ENCODE results near the gene WRAP73. TPM values are rescaled to one million over a fixed set of nuclear protein-coding genes. Genes with fewer than 3 reads are reported as not detected.
"Not testable (repeated sequence)": the region's sequence is repeated elsewhere in the genome, so short reads cannot be mapped to it uniquely, and the experiment has no call there.

The WRAP73 gene
- total RNA-seq, 1 experiment from 2014 or later, result 51.4 TPM

DNA sequence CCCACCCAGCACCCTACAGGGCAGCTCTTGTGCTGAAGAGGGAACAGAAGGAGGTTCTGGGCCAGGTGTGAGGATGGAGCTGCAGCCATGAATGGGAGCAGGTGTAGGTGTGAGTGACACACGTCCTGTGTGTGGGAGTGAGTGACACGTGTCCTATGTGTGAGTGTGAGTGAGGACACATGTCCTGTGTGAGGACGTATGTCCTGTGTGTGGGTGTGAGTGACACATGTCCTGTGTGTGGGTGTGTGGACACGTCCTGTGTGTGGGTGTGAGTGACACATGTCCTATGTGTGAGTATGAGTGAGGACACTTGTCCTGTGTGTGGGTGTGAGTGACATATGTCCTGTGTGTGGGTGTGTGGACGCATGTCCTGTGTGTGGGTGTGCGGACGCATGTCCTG is 65.0 kb downstream of the WRAP73 start:
- intact Hi-C loops (cut with micrococcal nuclease), result no loop called here
- no peaks in the 10 kb centered on the region for H4K20me1 ChIP-seq (ENCODE audit: insufficient read depth)
- no peaks in the 10 kb centered on the region for H3K79me2 ChIP-seq (ENCODE audit: insufficient read depth, low read length)
- ATAC-seq (no peak), DNase-seq (ENCODE audit: low read depth, low spot score) (no peak)
- ChIA-PET CTCF (no interaction called here), POLR2A (no interaction called here), RAD21 (ENCODE audit: low non-redundant PET in 1 of 2, low total read pairs in 2 of 2, uncharacterized antibody in 2 of 2, unreplicated experiment in 2 of 2) (no interaction called here)
- no peaks in the 10 kb centered on the region for H3K4me1 ChIP-seq (ENCODE audit: control insufficient read depth in 1 of 2, insufficient read depth in 2 of 2, low read length in 2 of 2)
- no peak overlapping the region for H2AFZ ChIP-seq (ENCODE audit: low read depth, low read length, poor library complexity, severe bottlenecking)
- H3K9me2 ChIP-seq (ENCODE audit: insufficient read depth), result no peaks in the 10 kb centered on the region
- no peak overlapping the region for H3K4me3 ChIP-seq (replicated peaks in 1 of 2; ENCODE audit: low read depth in 1 of 2, low read length in 2 of 2)
- H3K36me3 ChIP-seq (ENCODE audit: control insufficient read depth in 1 of 2, insufficient read depth in 2 of 2, low read length in 2 of 2), result no peaks in the 10 kb centered on the region
- no peaks in the 10 kb centered on the region for H3K27me3 ChIP-seq (ENCODE audit: insufficient read depth, low read length)
- no TSS peak for BruUV-seq (replicated peaks)
- TF ChIP-seq RAD21 (IDR thresholded peaks at IDR 0.05; ENCODE audit: low read depth) (no peak), YY1 (IDR thresholded peaks at IDR 0.05; ENCODE audit: extremely low read depth, insufficient replicate concordance, low read depth, low read length) (no peak), POLR2A (IDR thresholded peaks at IDR 0.05; ENCODE audit: borderline replicate concordance, extremely low read depth, insufficient read depth, insufficient read length) (no peak), EGR1 (IDR thresholded peaks at IDR 0.05; ENCODE audit: low read depth) (no peak), TCF7L2 (IDR thresholded peaks at IDR 0.05; ENCODE audit: borderline replicate concordance, extremely low read depth, insufficient read depth, insufficient read length) (no peak), SIN3A (IDR thresholded peaks at IDR 0.05; ENCODE audit: low read depth) (no peak)
- TF ChIP-seq, protein P1, sequence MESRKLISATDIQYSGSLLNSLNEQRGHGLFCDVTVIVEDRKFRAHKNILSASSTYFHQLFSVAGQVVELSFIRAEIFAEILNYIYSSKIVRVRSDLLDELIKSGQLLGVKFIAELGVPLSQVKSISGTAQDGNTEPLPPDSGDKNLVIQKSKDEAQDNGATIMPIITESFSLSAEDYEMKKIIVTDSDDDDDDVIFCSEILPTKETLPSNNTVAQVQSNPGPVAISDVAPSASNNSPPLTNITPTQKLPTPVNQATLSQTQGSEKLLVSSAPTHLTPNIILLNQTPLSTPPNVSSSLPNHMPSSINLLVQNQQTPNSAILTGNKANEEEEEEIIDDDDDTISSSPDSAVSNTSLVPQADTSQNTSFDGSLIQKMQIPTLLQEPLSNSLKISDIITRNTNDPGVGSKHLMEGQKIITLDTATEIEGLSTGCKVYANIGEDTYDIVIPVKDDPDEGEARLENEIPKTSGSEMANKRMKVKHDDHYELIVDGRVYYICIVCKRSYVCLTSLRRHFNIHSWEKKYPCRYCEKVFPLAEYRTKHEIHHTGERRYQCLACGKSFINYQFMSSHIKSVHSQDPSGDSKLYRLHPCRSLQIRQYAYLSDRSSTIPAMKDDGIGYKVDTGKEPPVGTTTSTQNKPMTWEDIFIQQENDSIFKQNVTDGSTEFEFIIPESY (IDR thresholded peaks at IDR 0.05; ENCODE audit: extremely low read depth, insufficient replicate concordance, low read length), result no peak
- TF ChIP-seq, protein P2, sequence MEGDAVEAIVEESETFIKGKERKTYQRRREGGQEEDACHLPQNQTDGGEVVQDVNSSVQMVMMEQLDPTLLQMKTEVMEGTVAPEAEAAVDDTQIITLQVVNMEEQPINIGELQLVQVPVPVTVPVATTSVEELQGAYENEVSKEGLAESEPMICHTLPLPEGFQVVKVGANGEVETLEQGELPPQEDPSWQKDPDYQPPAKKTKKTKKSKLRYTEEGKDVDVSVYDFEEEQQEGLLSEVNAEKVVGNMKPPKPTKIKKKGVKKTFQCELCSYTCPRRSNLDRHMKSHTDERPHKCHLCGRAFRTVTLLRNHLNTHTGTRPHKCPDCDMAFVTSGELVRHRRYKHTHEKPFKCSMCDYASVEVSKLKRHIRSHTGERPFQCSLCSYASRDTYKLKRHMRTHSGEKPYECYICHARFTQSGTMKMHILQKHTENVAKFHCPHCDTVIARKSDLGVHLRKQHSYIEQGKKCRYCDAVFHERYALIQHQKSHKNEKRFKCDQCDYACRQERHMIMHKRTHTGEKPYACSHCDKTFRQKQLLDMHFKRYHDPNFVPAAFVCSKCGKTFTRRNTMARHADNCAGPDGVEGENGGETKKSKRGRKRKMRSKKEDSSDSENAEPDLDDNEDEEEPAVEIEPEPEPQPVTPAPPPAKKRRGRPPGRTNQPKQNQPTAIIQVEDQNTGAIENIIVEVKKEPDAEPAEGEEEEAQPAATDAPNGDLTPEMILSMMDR (IDR thresholded peaks at IDR 0.05 in 2 of 3, conservative IDR thresholded peaks at IDR 0.05 in 1 of 3; ENCODE audit: borderline replicate concordance in 1 of 3, insufficient read depth in 1 of 3, low read depth in 2 of 3, low read length in 2 of 3), result no peak
- no peak overlapping the region for H3K4me2 ChIP-seq (ENCODE audit: low read length)
- H3K9ac ChIP-seq (ENCODE audit: low read length), result no peak overlapping the region
- H3K9me3 ChIP-seq (ENCODE audit: control insufficient read depth in 1 of 2, insufficient read depth in 1 of 2, low read depth in 1 of 2, low read length in 2 of 2), result no peaks in the 10 kb centered on the region; a peak in 1 of 4 replicates
- no peak overlapping the region for H3K27ac ChIP-seq (ENCODE audit: low read depth, low read length)

DNA sequence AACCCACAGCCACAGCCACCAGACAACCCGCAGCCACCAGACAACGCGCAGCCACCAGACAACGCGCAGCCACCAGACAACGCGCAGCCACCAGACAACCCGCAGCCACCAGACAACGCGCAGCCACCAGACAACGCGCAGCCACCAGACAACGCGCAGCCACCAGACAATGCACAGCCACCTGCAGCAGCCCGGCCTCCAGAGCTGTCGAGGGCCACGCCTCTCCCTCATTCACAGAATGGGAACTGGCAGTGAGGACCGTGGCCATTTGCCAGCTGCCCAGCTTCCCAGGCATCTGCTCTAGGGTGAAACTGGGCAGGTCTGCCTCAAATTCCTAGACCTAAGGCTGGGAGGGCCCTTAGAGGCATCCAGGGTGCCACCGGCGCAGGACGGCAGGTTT is 66.2 kb downstream of the WRAP73 start:
- H3K4me1 ChIP-seq (ENCODE audit: control insufficient read depth in 1 of 2, insufficient read depth in 2 of 2, low read length in 2 of 2); H3K27me3 ChIP-seq (ENCODE audit: insufficient read depth, low read length); RAD21 ChIA-PET (ENCODE audit: low non-redundant PET in 1 of 2, low total read pairs in 2 of 2, uncharacterized antibody in 2 of 2, unreplicated experiment in 2 of 2); ATAC-seq; H3K9me2 ChIP-seq (ENCODE audit: insufficient read depth); H3K27ac ChIP-seq (ENCODE audit: low read depth, low read length); BruUV-seq (replicated peaks); H2AFZ ChIP-seq (ENCODE audit: low read depth, low read length, poor library complexity, severe bottlenecking); intact Hi-C loops (cut with micrococcal nuclease); H3K4me3 ChIP-seq (replicated peaks in 1 of 2; ENCODE audit: low read depth in 1 of 2, low read length in 2 of 2); DNase-seq (ENCODE audit: low read depth, low spot score); H3K79me2 ChIP-seq (ENCODE audit: insufficient read depth, low read length); H4K20me1 ChIP-seq (ENCODE audit: insufficient read depth); POLR2A ChIA-PET; H3K9ac ChIP-seq (ENCODE audit: low read length); H3K9me3 ChIP-seq (ENCODE audit: control insufficient read depth in 1 of 2, insufficient read depth in 1 of 2, low read depth in 1 of 2, low read length in 2 of 2); H3K36me3 ChIP-seq (ENCODE audit: control insufficient read depth in 1 of 2, insufficient read depth in 2 of 2, low read length in 2 of 2); H3K4me2 ChIP-seq (ENCODE audit: low read length); CTCF ChIA-PET: not testable (repeated sequence)
